ENCODE data around the gene TEX26.
A peak's percentile ranks its signal among the peaks of the same experiment; 100 is the strongest.

The TEX26 gene

GRCh38 chr13:30978981-30979956 is 46.8 kb downstream of the TEX26 start:
- DNase-seq: peak; percentile 49 to 62

- DNase-seq: no peak
Measured at GRCh38 chr13:30982506-30982905, 50.0 kb downstream of the TEX26 start.

DNA sequence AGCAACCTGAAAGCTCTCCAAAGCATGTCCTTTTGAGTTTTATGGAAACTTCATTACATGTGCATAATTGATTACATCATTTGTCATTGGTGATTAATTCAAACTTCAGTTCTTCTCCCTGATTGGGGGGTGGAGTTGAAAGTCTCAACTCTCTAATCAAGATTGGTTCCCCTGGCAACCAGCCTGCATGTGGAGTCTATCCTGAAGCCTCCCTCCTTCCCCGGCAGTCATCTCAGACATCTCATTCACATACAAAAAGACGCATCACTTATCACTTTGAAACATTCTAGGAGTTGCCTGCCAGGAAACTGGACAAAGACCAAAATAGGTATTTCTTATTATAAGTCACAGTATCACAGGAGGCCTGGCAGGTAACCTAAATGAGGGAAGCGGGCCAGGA is 50.5 kb downstream of the TEX26 start:
- no peak for DNase-seq

DNA sequence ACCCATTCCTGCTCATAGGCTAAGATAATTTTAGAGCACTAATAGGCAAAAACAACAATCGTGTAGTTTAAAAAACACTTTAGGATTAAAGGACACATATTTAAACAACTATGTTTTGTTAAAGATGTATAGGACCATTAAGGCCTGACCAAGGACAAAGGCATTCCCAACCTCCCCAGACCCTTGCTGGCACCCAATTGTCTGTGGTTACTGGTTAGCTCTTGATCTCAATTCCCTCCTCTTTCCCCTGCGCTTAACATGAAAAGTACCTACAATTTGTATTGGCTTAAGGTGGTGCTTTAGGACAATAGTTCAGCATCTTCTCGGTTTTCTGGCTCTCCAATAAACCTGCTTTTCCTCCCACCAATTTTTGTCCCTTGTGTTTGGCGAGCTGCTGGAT is 51.0 kb downstream of the TEX26 start:
- DNase-seq: no peak

GRCh38 chr13:30984620-30985019 is 52.2 kb downstream of the TEX26 start:
- no peak for DNase-seq

GRCh38 chr13:30985637-30986205 is 53.3 kb downstream of the TEX26 start:
- DNase-seq: no peak

DNA sequence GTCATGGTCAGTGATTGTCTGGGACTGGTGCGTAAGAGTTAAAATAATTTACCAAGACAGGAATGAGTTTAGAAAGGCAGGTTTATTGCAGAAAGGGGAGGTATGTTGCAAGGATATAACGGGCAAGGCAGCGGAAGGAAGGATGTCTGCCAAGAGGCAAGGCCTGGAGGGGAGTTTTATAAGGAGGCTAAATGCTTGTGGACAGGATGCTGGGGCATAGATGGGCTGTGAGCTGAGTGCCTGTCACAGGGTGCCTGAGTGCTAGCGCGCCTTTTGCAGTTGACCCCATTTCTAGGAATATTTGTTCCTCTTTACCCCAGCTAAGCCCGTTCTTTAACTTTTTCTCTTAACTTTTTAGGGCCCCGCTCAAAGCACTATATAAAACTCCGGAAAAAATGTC is 58.7 kb downstream of the TEX26 start:
- no peak for DNase-seq

- DNase-seq: no peak
Measured at GRCh38 chr13:30991922-30992321, 59.5 kb downstream of the TEX26 start.

DNA sequence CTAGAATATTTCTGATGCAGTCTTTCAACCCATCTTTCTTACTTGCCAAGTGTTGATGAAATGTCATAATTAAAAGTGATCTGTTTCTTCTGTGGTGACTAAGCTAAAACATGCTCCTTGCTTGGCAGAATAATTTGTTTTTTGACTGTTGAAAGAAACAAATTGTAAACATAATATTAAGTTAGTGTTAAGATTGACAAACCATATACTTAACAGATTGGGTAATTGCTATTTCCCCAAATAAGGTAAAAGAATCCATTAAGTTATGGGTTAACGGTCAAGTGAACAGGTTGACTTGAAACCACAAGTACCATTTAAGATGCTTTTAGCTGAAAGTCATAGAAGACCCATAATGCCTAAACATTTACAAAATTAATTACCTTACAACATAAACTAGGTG is 62.9 kb downstream of the TEX26 start:
- DNase-seq: no peak

DNA sequence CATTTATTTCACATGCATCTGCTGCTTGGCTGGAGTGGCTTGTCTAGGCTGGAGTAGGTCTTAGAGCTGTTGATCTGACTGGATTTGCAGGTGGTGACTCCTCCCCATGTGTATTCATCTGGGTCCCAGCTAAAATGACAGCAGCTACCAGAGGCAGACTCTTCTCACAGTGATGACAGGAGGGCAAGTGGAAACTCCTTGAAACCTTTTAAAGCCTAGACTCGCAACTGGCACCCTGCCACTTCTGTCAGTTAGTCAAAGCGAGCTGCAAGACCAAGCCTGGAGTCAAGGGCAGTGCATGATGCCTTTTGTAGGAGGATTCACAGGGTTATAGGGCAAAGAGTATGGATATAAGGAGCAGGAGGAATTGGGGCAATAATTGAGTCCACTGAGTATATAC is 65.2 kb downstream of the TEX26 start:
- no peak for DNase-seq

GRCh38 chr13:30998136-30999088 is 66.0 kb downstream of the TEX26 start:
- DNase-seq: no peak

GRCh38 chr13:31000889-31001288 is 68.4 kb downstream of the TEX26 start:
- no peak for DNase-seq

GRCh38 chr13:31001647-31002046 is 69.2 kb downstream of the TEX26 start:
- no peak for DNase-seq

DNA sequence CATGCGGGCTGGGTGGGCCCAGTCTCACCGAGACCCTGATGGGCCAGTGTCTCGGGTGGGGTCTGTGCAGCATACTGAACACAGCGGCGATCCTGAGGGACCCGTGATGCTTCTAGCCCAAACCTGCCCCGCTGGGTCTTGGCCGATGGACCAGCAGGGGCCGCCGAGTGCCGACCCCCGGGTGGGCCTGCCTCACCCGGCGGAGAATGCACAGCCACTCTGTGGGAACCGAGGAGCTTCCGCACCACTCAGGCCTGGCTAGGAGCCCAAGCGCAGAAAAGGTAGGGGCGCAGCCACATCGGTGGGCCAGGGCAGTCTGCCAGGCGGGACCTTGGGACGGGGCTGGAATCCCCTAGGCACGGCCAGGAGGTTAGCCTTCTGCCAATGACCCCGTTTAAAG is 72.6 kb downstream of the TEX26 start:
- DNase-seq: no peak

DNA sequence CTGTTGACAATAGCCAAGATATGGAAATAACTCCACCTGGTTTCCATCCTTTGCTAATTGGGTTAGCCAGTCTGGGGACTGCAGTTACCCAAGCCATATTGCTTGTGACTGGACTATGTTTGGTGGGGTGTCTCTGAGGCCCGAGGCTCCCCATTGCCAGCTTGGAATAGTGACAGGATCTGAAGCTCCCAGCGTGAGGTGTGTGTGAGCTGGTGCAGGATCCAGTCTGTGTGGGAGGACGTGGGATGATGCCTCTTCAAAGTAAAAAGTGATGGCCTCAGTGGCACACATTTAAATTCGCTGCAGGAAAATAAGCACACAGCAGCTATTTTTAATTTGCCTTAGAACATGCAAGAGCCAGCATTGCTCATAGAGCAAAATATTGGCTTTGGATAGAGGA is 75.0 kb downstream of the TEX26 start:
- DNase-seq: no peak

- DNase-seq: no peak
Measured at GRCh38 chr13:31008400-31009115, 76.1 kb downstream of the TEX26 start.

- DNase-seq: no peak
Measured at GRCh38 chr13:31009166-31009565, 76.7 kb downstream of the TEX26 start.

DNA sequence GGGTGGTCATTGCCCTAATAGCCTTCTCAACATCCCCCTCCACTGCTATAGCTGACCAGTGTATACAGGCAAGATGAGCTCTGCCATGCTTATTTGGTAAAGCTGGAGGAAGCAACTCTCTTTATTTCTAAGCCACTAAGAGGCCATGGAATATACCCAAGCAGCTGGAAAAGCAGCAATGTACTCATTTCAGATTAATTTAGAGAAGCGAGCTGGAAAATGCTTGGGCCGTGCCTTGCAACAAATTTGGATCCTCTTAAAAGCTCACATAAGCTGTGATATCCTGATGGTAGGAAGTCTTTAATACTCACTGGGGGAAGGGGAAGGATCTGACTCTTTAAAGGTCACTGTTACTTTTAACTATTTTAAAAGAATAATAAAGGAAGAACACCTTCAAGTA is 77.8 kb downstream of the TEX26 start:
- no peak for DNase-seq

- DNase-seq: no peak
Measured at GRCh38 chr13:31011193-31011860, 78.9 kb downstream of the TEX26 start.

DNA sequence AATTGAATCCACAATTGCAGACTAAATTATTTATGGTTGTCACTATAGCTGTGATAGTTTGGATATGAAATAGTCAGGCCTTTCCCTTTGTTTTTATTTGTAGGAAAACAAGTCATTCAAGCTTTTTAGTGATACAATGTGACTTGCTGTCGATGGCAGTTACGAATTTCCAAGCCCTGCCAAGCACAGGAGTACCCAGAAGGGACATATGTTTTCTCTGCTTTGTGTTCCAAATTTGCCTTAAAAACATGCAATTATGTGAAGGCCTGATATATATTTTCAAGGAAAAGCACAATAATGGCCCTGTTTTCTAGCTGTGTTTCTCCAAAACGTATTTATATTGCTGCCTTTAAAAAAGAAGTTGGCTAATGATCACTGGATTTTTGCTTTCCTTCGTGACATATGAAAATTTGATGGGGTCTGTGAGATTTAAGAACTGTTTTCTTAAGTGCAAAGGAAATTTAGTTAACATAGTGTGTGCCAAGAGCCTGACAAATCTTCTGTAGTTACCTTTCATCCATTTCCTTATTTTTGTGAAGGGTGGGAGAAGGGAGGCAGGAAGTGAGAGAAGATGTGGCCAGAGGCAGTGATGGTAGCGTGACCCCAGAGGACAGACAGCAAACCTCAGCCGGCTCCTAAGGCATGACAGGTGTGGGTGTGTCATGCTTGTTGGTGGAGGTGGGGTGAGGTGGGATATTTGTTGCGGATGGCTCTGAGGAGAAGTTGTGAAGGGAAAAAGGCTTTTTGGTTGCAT is 79.6 kb downstream of the TEX26 start:
- DNase-seq: no peak

DNA sequence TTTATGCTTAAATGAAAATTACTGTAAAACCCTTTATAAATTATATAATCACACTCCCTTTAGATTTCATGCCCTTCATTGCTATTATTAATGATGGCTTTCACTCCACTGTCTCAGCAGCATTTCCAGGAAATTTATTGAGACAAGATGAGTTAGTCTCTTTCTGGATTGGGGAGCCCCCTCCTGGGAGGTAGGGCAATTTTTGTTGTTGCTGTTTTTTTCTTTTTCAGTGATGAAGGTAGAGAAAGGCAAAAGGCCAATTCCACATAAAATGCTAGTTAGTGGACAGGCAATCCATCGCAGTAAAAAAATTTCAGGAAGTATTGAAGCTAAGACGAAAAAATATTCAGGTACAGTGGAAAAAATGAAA is 80.2 kb downstream of the TEX26 start:
- no peak for DNase-seq
